ENCODE data around the gene PKIB. TPM values are rescaled to one million over a fixed set of nuclear protein-coding genes. Genes with fewer than 3 reads are reported as not detected.
A peak's percentile ranks its signal among the peaks of the same experiment; 100 is the strongest.
"Not testable (repeated sequence)": the region's sequence is repeated elsewhere in the genome, so short reads cannot be mapped to it uniquely, and the experiment has no call there.

PKIB gene
- total RNA-seq, 1 donor from 2014 or later = 0.88 TPM

- not testable (repeated sequence) for ATAC-seq
Measured at GRCh38 chr6:122748945-122749344, 138.7 kb downstream of the PKIB start.

GRCh38 chr6:122749451-122750050, 139.3 kb downstream of the PKIB start:
- no peak for ATAC-seq

- ATAC-seq = no peak
Measured at GRCh38 chr6:122751326-122751725, 141.1 kb downstream of the PKIB start.

GRCh38 chr6:122752459-122752858, 142.3 kb downstream of the PKIB start:
- ATAC-seq = no peak

GRCh38 chr6:122753000-122753687, 142.9 kb downstream of the PKIB start:
- no peak for ATAC-seq

GRCh38 chr6:122753688-122754056, 143.5 kb downstream of the PKIB start:
- ATAC-seq = no peak

- ATAC-seq = no peak
Measured at GRCh38 chr6:122754191-122754731, 144.1 kb downstream of the PKIB start.

- no peak for ATAC-seq
Measured at GRCh38 chr6:122755901-122756300, 145.7 kb downstream of the PKIB start.

- no peak for ATAC-seq
Measured at GRCh38 chr6:122758927-122759334, 148.7 kb downstream of the PKIB start.

GRCh38 chr6:122760330-122760729, 150.1 kb downstream of the PKIB start:
- ATAC-seq = no peak

GRCh38 chr6:122766256-122766655, 156.1 kb downstream of the PKIB start:
- ATAC-seq = no peak

GRCh38 chr6:122770835-122771601, 160.8 kb downstream of the PKIB start:
- ATAC-seq = peak; percentile 72

- peak; percentile 87 for ATAC-seq
Measured at GRCh38 chr6:122772724-122773415, 162.7 kb downstream of the PKIB start.

Other genes starting within 250 kb of the PKIB start
- 4.7 TPM for gene HSF2, start 210.8 kb upstream of the PKIB start, total RNA-seq
- 46.0 TPM for gene SERINC1, start 138.6 kb upstream of the PKIB start, total RNA-seq
- gene FABP7, start 169.3 kb downstream of the PKIB start, total RNA-seq = not detected
- gene SMPDL3A, start 178.9 kb downstream of the PKIB start, total RNA-seq = 11.8 TPM

Measured in esophagus mucosa (tissue), 1 donor.